Neural cell (in vitro differentiated cells): Measurements from ENCODE around the gene SLC17A1. TPM values are rescaled to one million over a fixed set of nuclear protein-coding genes. Genes with fewer than 3 reads are reported as not detected.

Experiments used
- H2AFZ ChIP-seq: fragments of 200-600, 300-800 bp; sonication (generic), shearing (Covaris generic); 2 replicates; pipeline ENCODE4 v1.6.0; 2014; ENCODE audit warnings: low read depth, mild to moderate bottlenecking, antibody characterized with exemption, low read length, moderate library complexity
- H3F3A ChIP-seq: fragments of 200-600 bp; shearing (Covaris generic); 2 replicates; pipeline ENCODE4 v1.6.1; 2016; ENCODE audit warnings: mild to moderate bottlenecking, moderate library complexity, mixed read lengths, antibody characterized with exemption, low read length; ENCODE audit not compliant: insufficient read depth, poor library complexity, severe bottlenecking
- H3K27ac ChIP-seq: fragments of 200-600, 300-800 bp; sonication (generic), shearing (Covaris generic); 2 replicates; pipeline ENCODE4 v1.5.1; 2014; ENCODE audit warnings: mild to moderate bottlenecking, low read length, moderate library complexity
- H3K27me3 ChIP-seq: fragments of 300-800, 200-600 bp; sonication (generic), shearing (Covaris generic); 2 replicates; pipeline ENCODE4 v1.6.0; 2014; ENCODE audit warnings: mild to moderate bottlenecking, low read depth, low read length, moderate library complexity; ENCODE audit not compliant: insufficient read depth
- H3K36me3 ChIP-seq: fragments of 300-800, 200-600 bp; sonication (generic), shearing (Covaris generic); 2 replicates; pipeline ENCODE4 v1.5.1; 2014; ENCODE audit warnings: mild to moderate bottlenecking, antibody characterized with exemption, low read length, moderate library complexity; ENCODE audit not compliant: insufficient read depth
- H3K4me2 ChIP-seq: fragments of 300-800, 200-600 bp; sonication (generic), shearing (Covaris generic); 2 replicates; pipeline ENCODE4 v1.6.0; 2014; ENCODE audit warnings: mild to moderate bottlenecking, low read length
- H3K4me3 ChIP-seq: fragments of 300-800, 200-600 bp; sonication (generic), shearing (Covaris generic); 2 replicates; pipeline ENCODE4 v1.5.1; 2014; ENCODE audit warnings: mild to moderate bottlenecking, low read length, moderate library complexity
- H3K79me2 ChIP-seq: fragments of 200-600 bp; shearing (Covaris generic); replicated peaks from 2 replicates; pipeline ENCODE4 v1.6.0; 2014; ENCODE audit warnings: mild to moderate bottlenecking, low read length, moderate library complexity; ENCODE audit not compliant: insufficient read depth
- H3K9ac ChIP-seq: fragments of 300-800, 200-600 bp; sonication (generic), shearing (Covaris generic); 2 replicates; pipeline ENCODE4 v1.6.1; 2016; ENCODE audit warnings: mild to moderate bottlenecking, low read length, mixed read lengths
- H3K9me2 ChIP-seq: fragments of 200-600 bp; shearing (Covaris generic); 2 replicates; pipeline ENCODE4 v1.6.1; 2016; ENCODE audit warnings: mild to moderate bottlenecking, low read length, mixed read lengths; ENCODE audit not compliant: insufficient read depth
- H3K9me3 ChIP-seq: fragments of 200-600, 300-800 bp; sonication (generic), shearing (Covaris generic); 2 replicates; pipeline ENCODE4 v1.6.1; 2016; ENCODE audit warnings: mild to moderate bottlenecking, mixed run types, low read length, moderate library complexity, mixed read lengths
- H4K20me1 ChIP-seq: fragments of 200-600 bp; shearing (Covaris generic); 2 replicates; pipeline ENCODE4 v1.6.1; 2016; ENCODE audit warnings: mild to moderate bottlenecking, mixed run types; ENCODE audit not compliant: insufficient read depth
- CTCF ChIP-seq: fragments of 450-650 bp; IDR thresholded peaks from 2 replicates; pipeline ENCODE4 v1.5.1; 2014; ENCODE audit warnings: antibody characterized with exemption, mild to moderate bottlenecking, moderate library complexity; ENCODE audit not compliant: poor library complexity, severe bottlenecking
- EP300 ChIP-seq: fragments of 450-650 bp; conservative IDR thresholded peaks from 2 replicates; pipeline ENCODE4 v1.6.1; 2014; ENCODE audit warnings: antibody characterized with exemption, mild to moderate bottlenecking, moderate library complexity; ENCODE audit not compliant: poor library complexity, severe bottlenecking
- EZH2 ChIP-seq: fragments of 200-600, 300-800 bp; shearing (Covaris generic), sonication (generic); IDR thresholded peaks from 2 replicates; pipeline ENCODE4 v1.6.1; 2014; ENCODE audit warnings: antibody characterized with exemption, low read length, borderline replicate concordance, mild to moderate bottlenecking; ENCODE audit not compliant: insufficient read depth, poor library complexity, severe bottlenecking
- MXI1 ChIP-seq: fragments of 450-650 bp; conservative IDR thresholded peaks from 2 replicates; pipeline ENCODE4 v1.6.1; 2014; ENCODE audit warnings: antibody characterized with exemption, mild to moderate bottlenecking; ENCODE audit not compliant: poor library complexity, severe bottlenecking
- POLR2AphosphoS5 ChIP-seq: IDR thresholded peaks from 2 replicates; pipeline ENCODE4 v1.6.1; 2012
- RAD21 ChIP-seq: fragments of 450-650 bp; conservative IDR thresholded peaks from 2 replicates; pipeline ENCODE4 v1.6.1; 2014; ENCODE audit warnings: antibody characterized with exemption, mild to moderate bottlenecking, moderate library complexity
- REST ChIP-seq: IDR thresholded peaks from 2 replicates; pipeline ENCODE4 v1.6.1; 2012; ENCODE audit warnings: borderline replicate concordance
- SMC3 ChIP-seq: fragments of 450-650 bp; conservative IDR thresholded peaks from 2 replicates; pipeline ENCODE4 v1.6.1; 2014; ENCODE audit warnings: antibody characterized with exemption, mild to moderate bottlenecking, moderate library complexity; ENCODE audit not compliant: poor library complexity
- TAF1 ChIP-seq: IDR thresholded peaks from 2 replicates; pipeline ENCODE4 v1.6.1; 2012; ENCODE audit warnings: low read depth
- polyA plus RNA-seq: library from polyadenylated mRNA; depleted of rRNA; stranded (reverse); fragments of >200 nt; gene quantifications from 2 replicates; pipeline ENCODE4 v1.2.3, GENCODE V29; 2014

The SLC17A1 gene
- polyA plus RNA-seq, 1 donor from 2014 or later, result not detected

GRCh38 chr6:25862199-25862598, 30.3 kb upstream of the SLC17A1 start:
- H3K4me2 ChIP-seq, result no peak overlapping the region
- no peaks in the 10 kb centered on the region for H3K9me3 ChIP-seq
- H3K36me3 ChIP-seq, result no peaks in the 10 kb centered on the region
- H3K27ac ChIP-seq, result no peak overlapping the region
- no peak for TF ChIP-seq POLR2AphosphoS5
- TF ChIP-seq MXI1, result no peak
- H3K79me2 ChIP-seq, result no peaks in the 10 kb centered on the region
- H4K20me1 ChIP-seq, result no peaks in the 10 kb centered on the region
- H3K4me3 ChIP-seq, result no peak overlapping the region
- no peaks in the 10 kb centered on the region for H3K27me3 ChIP-seq
- no peaks in the 10 kb centered on the region for H3F3A ChIP-seq
- no peaks in the 10 kb centered on the region for H3K9me2 ChIP-seq
- H2AFZ ChIP-seq, result no peak overlapping the region
- H3K9ac ChIP-seq, result no peak overlapping the region

- H3K27me3 ChIP-seq, result no peaks in the 10 kb centered on the region
- TF ChIP-seq SMC3 (no peak), CTCF (no peak), EP300 (no peak), POLR2AphosphoS5 (no peak)
- H3K79me2 ChIP-seq, result no peaks in the 10 kb centered on the region
- no peaks in the 10 kb centered on the region for H3K9me3 ChIP-seq
- no peak overlapping the region for H2AFZ ChIP-seq
- H3K36me3 ChIP-seq, result no peaks in the 10 kb centered on the region
- H3K27ac ChIP-seq, result no peak overlapping the region
- H4K20me1 ChIP-seq, result no peaks in the 10 kb centered on the region
- no peak overlapping the region for H3K4me3 ChIP-seq
- H3K9me2 ChIP-seq, result no peaks in the 10 kb centered on the region
- H3K4me2 ChIP-seq, result no peak overlapping the region
- H3F3A ChIP-seq, result no peaks in the 10 kb centered on the region
- H3K9ac ChIP-seq, result no peak overlapping the region
Measured at GRCh38 chr6:25852756-25853155, 20.9 kb upstream of the SLC17A1 start.

GRCh38 chr6:25851961-25852360, 20.1 kb upstream of the SLC17A1 start:
- no peak overlapping the region for H2AFZ ChIP-seq
- no peaks in the 10 kb centered on the region for H3K36me3 ChIP-seq
- H3K9ac ChIP-seq, result no peak overlapping the region
- no peaks in the 10 kb centered on the region for H3K79me2 ChIP-seq
- H3K4me3 ChIP-seq, result no peak overlapping the region
- no peaks in the 10 kb centered on the region for H3K9me3 ChIP-seq
- no peaks in the 10 kb centered on the region for H4K20me1 ChIP-seq
- H3F3A ChIP-seq, result no peaks in the 10 kb centered on the region
- H3K4me2 ChIP-seq, result no peak overlapping the region
- no peaks in the 10 kb centered on the region for H3K9me2 ChIP-seq
- no peak for TF ChIP-seq POLR2AphosphoS5
- no peak for TF ChIP-seq CTCF
- no peak for TF ChIP-seq EZH2
- TF ChIP-seq MXI1, result no peak
- no peak for TF ChIP-seq RAD21
- no peak for TF ChIP-seq REST
- TF ChIP-seq TAF1, result no peak
- no peak for TF ChIP-seq EP300
- TF ChIP-seq SMC3, result no peak
- no peaks in the 10 kb centered on the region for H3K27me3 ChIP-seq
- H3K27ac ChIP-seq, result no peak overlapping the region
